Liver (tissue), 9 donors: ENCODE results near the gene ZSCAN2. TPM values are rescaled to one million over a fixed set of nuclear protein-coding genes. Genes with fewer than 3 reads are reported as not detected.
"Not testable (repeated sequence)": the region's sequence is repeated elsewhere in the genome, so short reads cannot be mapped to it uniquely, and the experiment has no call there.

ENCODE experiments used
- DNase-seq: peaks from one replicate; pipeline ENCODE4 v3.0.0-alpha.2; 2017; ENCODE audit warnings: low spot score
- H3K27ac ChIP-seq, 2 donors: one replicate each; pipeline ENCODE4 v1.7.0; 2013; ENCODE audit warnings: inconsistent platforms in 2 of 2, low read length in 2 of 2, control low read depth in 1 of 2, low read depth in 1 of 2, mild to moderate bottlenecking in 1 of 2
- H3K27me3 ChIP-seq, 4 donors: one replicate each; pipeline versions ENCODE4 v1.6.1 to v1.7.0; 2013; ENCODE audit warnings: low read length in 3 of 4, inconsistent platforms in 1 of 4, mild to moderate bottlenecking in 1 of 4, moderate library complexity in 1 of 4; ENCODE audit not compliant: control insufficient read depth in 4 of 4, insufficient read depth in 4 of 4
- H3K36me3 ChIP-seq, 4 donors: one replicate each; pipeline versions ENCODE4 v1.6.1 to v1.7.0; 2013; ENCODE audit warnings: low read length in 3 of 4, mild to moderate bottlenecking in 3 of 4, low read depth in 1 of 4, moderate library complexity in 1 of 4; ENCODE audit not compliant: control insufficient read depth in 4 of 4, insufficient read depth in 3 of 4
- H3K4me1 ChIP-seq, 4 donors: one replicate each; pipeline versions ENCODE4 v1.6.1 to v1.7.0; 2013; ENCODE audit warnings: low read length in 3 of 4, mild to moderate bottlenecking in 3 of 4, moderate library complexity in 1 of 4; ENCODE audit not compliant: control insufficient read depth in 4 of 4, insufficient read depth in 4 of 4
- H3K4me3 ChIP-seq, 3 donors: one replicate each; pipeline versions ENCODE4 v1.6.1 to v1.7.0; 2013; ENCODE audit warnings: low read length in 3 of 3, control low read depth in 1 of 3, low read depth in 1 of 3, mild to moderate bottlenecking in 1 of 3
- H3K9ac ChIP-seq, 2 donors: one replicate each; pipeline ENCODE4 v1.7.0; 2013; ENCODE audit warnings: low read length in 2 of 2, mild to moderate bottlenecking in 2 of 2, moderate library complexity in 2 of 2, control low read depth in 1 of 2, low read depth in 1 of 2
- H3K9me3 ChIP-seq, 4 donors: one replicate each; pipeline versions ENCODE4 v1.6.1 to v1.7.0; 2013; ENCODE audit warnings: low read length in 3 of 4; ENCODE audit not compliant: control insufficient read depth in 4 of 4
- FOXA1 ChIP-seq: IDR thresholded peaks from 2 replicates; pipeline ENCODE4 v1.6.1; 2016; ENCODE audit warnings: antibody characterized with exemption
- GABPA ChIP-seq, 2 donors: IDR thresholded peaks in 1 of 2; conservative IDR thresholded peaks in 1 of 2; 2 replicates each; pipeline ENCODE4 v1.6.1; 2016; ENCODE audit warnings: antibody characterized with exemption in 2 of 2, mild to moderate bottlenecking in 1 of 2, moderate library complexity in 1 of 2
- HNF4A ChIP-seq, 2 donors: conservative IDR thresholded peaks; 2 replicates each; pipeline ENCODE4 v1.6.1; 2016; ENCODE audit warnings: antibody characterized with exemption in 2 of 2, mild to moderate bottlenecking in 2 of 2
- JUND ChIP-seq, 2 donors: IDR thresholded peaks; 2 replicates each; pipeline ENCODE4 v1.6.1; 2016; ENCODE audit warnings: antibody characterized with exemption in 2 of 2
- NR2F2 ChIP-seq: IDR thresholded peaks from 2 replicates; pipeline ENCODE4 v1.6.1; 2016; ENCODE audit warnings: antibody characterized with exemption
- RAD21 ChIP-seq, 2 donors: IDR thresholded peaks; 2 replicates each; pipeline ENCODE4 v1.6.1; 2016; ENCODE audit warnings: antibody characterized with exemption in 2 of 2, mild to moderate bottlenecking in 2 of 2
- RXRA ChIP-seq, 2 donors: IDR thresholded peaks; 2 replicates each; pipeline ENCODE4 v1.6.1; 2017 to 2018; ENCODE audit warnings: antibody characterized with exemption in 2 of 2, mild to moderate bottlenecking in 1 of 2
- SP1 ChIP-seq: IDR thresholded peaks from 2 replicates; pipeline ENCODE4 v1.6.1; 2018; ENCODE audit warnings: antibody characterized with exemption, mild to moderate bottlenecking
- TAF1 ChIP-seq: conservative IDR thresholded peaks from 2 replicates; pipeline ENCODE4 v1.6.1; 2016; ENCODE audit warnings: antibody characterized with exemption, mild to moderate bottlenecking
- YY1 ChIP-seq: IDR thresholded peaks from 2 replicates; pipeline ENCODE4 v1.6.1; 2016; ENCODE audit warnings: antibody characterized with exemption, mild to moderate bottlenecking
- WGBS: extraction: QIAGEN DNeasy Blood & Tissue Kit; methylation state at CpG from one replicate; pipeline ENCODE4 v1.1.7; 2013; 5-methylcytosine and 5-hydroxymethylcytosine counted together
- polyA plus RNA-seq, 2 donors: library from polyadenylated mRNA; stranded (reverse) in 1 of 2; unstranded in 1 of 2; fragments of 200-250 nt in 1 of 2; fragments of >200 nt in 1 of 2; fragmentation: Nextera tagmentation in 1 of 2; extraction: Ambion mirVana in 1 of 2; gene quantifications; one replicate each; pipeline versions ENCODE4 v1.2.1 to v1.2.3, GENCODE V29; 2013 to 2015
- total RNA-seq, 2 donors: library from RNA; depleted of rRNA; stranded (reverse); fragments of >200 nt; gene quantifications; one replicate each; pipeline ENCODE4 v1.2.3, GENCODE V29; 2014
- TF ChIP-seq, protein P1 (sequence below): IDR thresholded peaks from 2 replicates; pipeline ENCODE4 v1.6.1; 2016; ENCODE audit warnings: antibody characterized with exemption, mild to moderate bottlenecking
- TF ChIP-seq, protein P2 (sequence below): IDR thresholded peaks from 2 replicates; pipeline ENCODE4 v1.6.1; 2016; ENCODE audit warnings: antibody characterized with exemption
- TF ChIP-seq, protein P3 (sequence below): IDR thresholded peaks from 2 replicates; pipeline ENCODE4 v1.6.1; 2016; ENCODE audit warnings: antibody characterized with exemption
- TF ChIP-seq, protein P4 (sequence below): IDR thresholded peaks from 2 replicates; pipeline ENCODE4 v1.6.1; 2016; ENCODE audit warnings: antibody characterized with exemption
- donor health status: healthy.
- donor health status: healthy.
- donor health status: healthy.
- donor health status: healthy.
- donor health status: healthy.

The ZSCAN2 gene
- total and polyA plus RNA-seq, 4 donors, result 5.4 to 11.0 (median 7.9) TPM

DNA sequence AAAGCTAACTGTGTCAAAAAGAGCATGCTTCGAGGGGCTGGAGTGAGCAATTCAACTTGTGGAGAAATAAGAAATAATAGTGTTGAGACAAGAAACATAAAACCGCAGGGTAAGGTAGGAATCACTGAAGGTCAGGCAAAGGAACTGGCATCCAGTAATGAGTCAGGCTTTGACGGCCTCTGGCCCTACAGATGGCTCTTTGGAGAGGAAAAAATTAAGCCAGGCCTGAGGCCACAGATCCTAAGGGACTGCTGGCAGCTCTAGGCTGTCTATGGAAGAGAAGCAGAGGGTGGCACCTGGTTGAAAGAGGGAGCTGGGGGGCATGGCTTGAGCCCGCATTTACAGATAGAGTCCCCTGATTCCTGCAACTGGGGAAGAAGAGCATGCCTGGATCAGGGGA, 28.6 kb upstream of the ZSCAN2 start:
- Histone ChIP-seq H3K9me3 (no peaks in the 10 kb centered on the region), H3K27me3 (no peaks in the 10 kb centered on the region), H3K9ac (no peak overlapping the region), H3K4me1 (peaks cover 0 to 5% (median 3%) of the 10 kb centered on the region in 4 donors), H3K4me3 (no peak overlapping the region), H3K36me3 (no peaks in the 10 kb centered on the region), H3K27ac (no peak overlapping the region)
- TF ChIP-seq FOXA1, result no peak
- TF ChIP-seq, protein P1, sequence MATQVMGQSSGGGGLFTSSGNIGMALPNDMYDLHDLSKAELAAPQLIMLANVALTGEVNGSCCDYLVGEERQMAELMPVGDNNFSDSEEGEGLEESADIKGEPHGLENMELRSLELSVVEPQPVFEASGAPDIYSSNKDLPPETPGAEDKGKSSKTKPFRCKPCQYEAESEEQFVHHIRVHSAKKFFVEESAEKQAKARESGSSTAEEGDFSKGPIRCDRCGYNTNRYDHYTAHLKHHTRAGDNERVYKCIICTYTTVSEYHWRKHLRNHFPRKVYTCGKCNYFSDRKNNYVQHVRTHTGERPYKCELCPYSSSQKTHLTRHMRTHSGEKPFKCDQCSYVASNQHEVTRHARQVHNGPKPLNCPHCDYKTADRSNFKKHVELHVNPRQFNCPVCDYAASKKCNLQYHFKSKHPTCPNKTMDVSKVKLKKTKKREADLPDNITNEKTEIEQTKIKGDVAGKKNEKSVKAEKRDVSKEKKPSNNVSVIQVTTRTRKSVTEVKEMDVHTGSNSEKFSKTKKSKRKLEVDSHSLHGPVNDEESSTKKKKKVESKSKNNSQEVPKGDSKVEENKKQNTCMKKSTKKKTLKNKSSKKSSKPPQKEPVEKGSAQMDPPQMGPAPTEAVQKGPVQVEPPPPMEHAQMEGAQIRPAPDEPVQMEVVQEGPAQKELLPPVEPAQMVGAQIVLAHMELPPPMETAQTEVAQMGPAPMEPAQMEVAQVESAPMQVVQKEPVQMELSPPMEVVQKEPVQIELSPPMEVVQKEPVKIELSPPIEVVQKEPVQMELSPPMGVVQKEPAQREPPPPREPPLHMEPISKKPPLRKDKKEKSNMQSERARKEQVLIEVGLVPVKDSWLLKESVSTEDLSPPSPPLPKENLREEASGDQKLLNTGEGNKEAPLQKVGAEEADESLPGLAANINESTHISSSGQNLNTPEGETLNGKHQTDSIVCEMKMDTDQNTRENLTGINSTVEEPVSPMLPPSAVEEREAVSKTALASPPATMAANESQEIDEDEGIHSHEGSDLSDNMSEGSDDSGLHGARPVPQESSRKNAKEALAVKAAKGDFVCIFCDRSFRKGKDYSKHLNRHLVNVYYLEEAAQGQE, result no peak
- TF ChIP-seq TAF1, result no peak
- no peak for TF ChIP-seq YY1
- TF ChIP-seq RXRA (IDR thresholded peaks at IDR 0.05), result no peak
- TF ChIP-seq, protein P2, sequence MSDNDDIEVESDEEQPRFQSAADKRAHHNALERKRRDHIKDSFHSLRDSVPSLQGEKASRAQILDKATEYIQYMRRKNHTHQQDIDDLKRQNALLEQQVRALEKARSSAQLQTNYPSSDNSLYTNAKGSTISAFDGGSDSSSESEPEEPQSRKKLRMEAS, result no peak
- no peak for TF ChIP-seq GABPA (IDR thresholded peaks at IDR 0.05 in 1 of 2, conservative IDR thresholded peaks at IDR 0.05 in 1 of 2)
- no peak for TF ChIP-seq NR2F2
- DNase-seq, result no peak
- WGBS, result 95% methylated on average over 4 of the region's 4 CpGs

DNA sequence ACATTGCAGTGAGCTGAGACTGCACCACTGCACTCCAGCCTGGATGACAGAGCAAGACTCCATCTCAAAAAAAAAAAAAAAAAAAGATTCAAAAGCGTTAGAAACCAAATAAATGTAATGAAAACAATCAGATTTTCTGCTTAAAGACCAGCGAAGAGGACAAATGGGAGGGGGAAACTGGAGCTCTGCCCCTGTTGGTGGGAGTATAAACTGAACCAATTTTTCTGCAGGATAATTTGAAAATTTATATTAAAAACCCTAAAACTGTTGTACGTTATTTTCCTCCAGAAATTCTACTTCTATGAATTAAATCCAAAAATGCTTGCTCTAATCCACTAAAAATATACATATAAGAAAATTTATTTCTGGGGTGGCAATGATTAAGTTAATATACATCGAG, 25.3 kb upstream of the ZSCAN2 start:
- Histone ChIP-seq H3K9me3 (no peaks in the 10 kb centered on the region), H3K4me1 (peaks cover 0 to 3% (median 3%) of the 10 kb centered on the region in 4 donors), H3K9ac (no peak overlapping the region), H3K27me3 (no peaks in the 10 kb centered on the region), H3K4me3 (no peak overlapping the region), H3K36me3 (no peaks in the 10 kb centered on the region), H3K27ac (no peak overlapping the region)
- TF ChIP-seq SP1 (no peak), YY1 (no peak)
- TF ChIP-seq, protein P3, sequence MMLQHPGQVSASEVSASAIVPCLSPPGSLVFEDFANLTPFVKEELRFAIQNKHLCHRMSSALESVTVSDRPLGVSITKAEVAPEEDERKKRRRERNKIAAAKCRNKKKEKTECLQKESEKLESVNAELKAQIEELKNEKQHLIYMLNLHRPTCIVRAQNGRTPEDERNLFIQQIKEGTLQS, result no peak
- 90% methylated on average over 4 of the region's 4 CpGs for WGBS
- DNase-seq, result no peak

DNA sequence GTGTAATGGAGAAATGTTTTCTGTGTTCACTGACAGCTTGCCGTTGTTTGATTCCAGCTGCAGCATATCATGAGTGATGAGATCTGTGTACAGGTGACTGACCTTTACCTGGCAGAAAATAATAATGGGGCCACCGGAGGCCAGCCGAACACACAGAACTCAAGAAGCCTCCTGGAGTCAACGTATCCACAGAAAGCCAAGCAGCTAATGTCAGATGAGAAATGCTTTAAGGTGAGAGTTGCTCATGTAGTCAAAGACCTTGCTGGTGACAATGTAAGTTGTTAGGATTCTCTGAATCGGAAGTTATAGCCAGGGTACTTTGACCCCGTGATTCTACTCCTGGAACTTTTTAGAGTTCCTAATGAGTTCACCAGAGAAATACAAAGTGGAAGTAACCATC, 22.9 kb upstream of the ZSCAN2 start:
- H3K4me3 ChIP-seq, H3K9me3 ChIP-seq, H3K4me1 ChIP-seq, DNase-seq, H3K9ac ChIP-seq, H3K27me3 ChIP-seq, H3K36me3 ChIP-seq: not testable (repeated sequence)
- TF ChIP-seq SP1 (peak; percentile 86), YY1 (peak; percentile 62), RAD21 (IDR thresholded peaks at IDR 0.05) (peak in 1 of 2 donors; percentile 7), FOXA1 (peak; percentile 22), JUND (IDR thresholded peaks at IDR 0.05) (peak in 1 of 2 donors; percentile 17), HNF4A (conservative IDR thresholded peaks at IDR 0.05) (peak; percentile 60 to 73), TAF1 (peak; percentile 47), RXRA (IDR thresholded peaks at IDR 0.05) (peak; percentile 84 to 89), NR2F2 (peak; percentile 22)
- TF ChIP-seq, protein P4, sequence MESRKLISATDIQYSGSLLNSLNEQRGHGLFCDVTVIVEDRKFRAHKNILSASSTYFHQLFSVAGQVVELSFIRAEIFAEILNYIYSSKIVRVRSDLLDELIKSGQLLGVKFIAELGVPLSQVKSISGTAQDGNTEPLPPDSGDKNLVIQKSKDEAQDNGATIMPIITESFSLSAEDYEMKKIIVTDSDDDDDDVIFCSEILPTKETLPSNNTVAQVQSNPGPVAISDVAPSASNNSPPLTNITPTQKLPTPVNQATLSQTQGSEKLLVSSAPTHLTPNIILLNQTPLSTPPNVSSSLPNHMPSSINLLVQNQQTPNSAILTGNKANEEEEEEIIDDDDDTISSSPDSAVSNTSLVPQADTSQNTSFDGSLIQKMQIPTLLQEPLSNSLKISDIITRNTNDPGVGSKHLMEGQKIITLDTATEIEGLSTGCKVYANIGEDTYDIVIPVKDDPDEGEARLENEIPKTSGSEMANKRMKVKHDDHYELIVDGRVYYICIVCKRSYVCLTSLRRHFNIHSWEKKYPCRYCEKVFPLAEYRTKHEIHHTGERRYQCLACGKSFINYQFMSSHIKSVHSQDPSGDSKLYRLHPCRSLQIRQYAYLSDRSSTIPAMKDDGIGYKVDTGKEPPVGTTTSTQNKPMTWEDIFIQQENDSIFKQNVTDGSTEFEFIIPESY, result peak; percentile 45
- TF ChIP-seq, protein P1, result peak; percentile 23
- WGBS, result 34% methylated on average over 6 of the region's 6 CpGs
- peak overlapping the region; percentile 6 to 64 for H3K27ac ChIP-seq

DNA sequence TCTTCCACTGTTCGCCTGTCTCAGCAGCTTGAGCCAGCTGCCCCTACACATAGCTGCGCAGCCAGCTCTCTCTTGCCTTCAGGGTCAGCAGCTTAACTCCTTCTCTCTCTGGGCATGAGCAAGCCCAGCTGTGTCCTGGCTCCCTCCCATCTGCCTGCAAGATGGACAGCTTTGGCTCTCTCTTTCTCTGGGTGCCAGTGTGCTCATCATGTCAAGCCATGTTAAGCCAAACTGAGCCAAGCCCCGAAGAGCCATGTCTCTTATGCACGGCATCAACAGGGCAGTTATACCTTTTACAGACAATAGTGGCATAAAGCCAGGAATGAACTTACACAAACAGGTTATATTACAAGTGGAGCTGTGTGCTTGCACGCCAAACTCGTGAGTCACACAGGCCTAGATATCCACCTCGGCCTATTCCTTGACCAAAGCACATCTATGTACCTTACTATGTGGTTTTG, 21.5 kb upstream of the ZSCAN2 start:
- DNase-seq, H3K36me3 ChIP-seq, H3K9ac ChIP-seq, H3K4me3 ChIP-seq, H3K9me3 ChIP-seq, H3K27me3 ChIP-seq, H3K27ac ChIP-seq, H3K4me1 ChIP-seq: not testable (repeated sequence)
- WGBS, result 90% methylated on average over 7 of the region's 7 CpGs
